NCI-H774 (cell line): ENCODE measurements around the gene LIME1.

Experiments used
- DNase-seq: peaks from one replicate; lab custom pipeline; 2025; lab: John Stamatoyannopoulos, UW

LIME1 gene, protein sequence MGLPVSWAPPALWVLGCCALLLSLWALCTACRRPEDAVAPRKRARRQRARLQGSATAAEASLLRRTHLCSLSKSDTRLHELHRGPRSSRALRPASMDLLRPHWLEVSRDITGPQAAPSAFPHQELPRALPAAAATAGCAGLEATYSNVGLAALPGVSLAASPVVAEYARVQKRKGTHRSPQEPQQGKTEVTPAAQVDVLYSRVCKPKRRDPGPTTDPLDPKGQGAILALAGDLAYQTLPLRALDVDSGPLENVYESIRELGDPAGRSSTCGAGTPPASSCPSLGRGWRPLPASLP

GRCh38 chr20:63735859-63736718, at the start of gene LIME1:
Gene LIME1, plus strand, starts transcription at chr20:63736664. Its CDS starts 886 bp downstream, at chr20:63737550.
- no peak for DNase-seq

- no peak for DNase-seq
These were observed 48.9 kb upstream of the LIME1 start for GRCh38 chr20:63687419-63688178.

GRCh38 chr20:63688228-63689045, 48.0 kb upstream of the LIME1 start:
- no peak for DNase-seq

- DNase-seq, result no peak
These were observed 47.1 kb upstream of the LIME1 start for GRCh38 chr20:63689046-63690002.

DNA sequence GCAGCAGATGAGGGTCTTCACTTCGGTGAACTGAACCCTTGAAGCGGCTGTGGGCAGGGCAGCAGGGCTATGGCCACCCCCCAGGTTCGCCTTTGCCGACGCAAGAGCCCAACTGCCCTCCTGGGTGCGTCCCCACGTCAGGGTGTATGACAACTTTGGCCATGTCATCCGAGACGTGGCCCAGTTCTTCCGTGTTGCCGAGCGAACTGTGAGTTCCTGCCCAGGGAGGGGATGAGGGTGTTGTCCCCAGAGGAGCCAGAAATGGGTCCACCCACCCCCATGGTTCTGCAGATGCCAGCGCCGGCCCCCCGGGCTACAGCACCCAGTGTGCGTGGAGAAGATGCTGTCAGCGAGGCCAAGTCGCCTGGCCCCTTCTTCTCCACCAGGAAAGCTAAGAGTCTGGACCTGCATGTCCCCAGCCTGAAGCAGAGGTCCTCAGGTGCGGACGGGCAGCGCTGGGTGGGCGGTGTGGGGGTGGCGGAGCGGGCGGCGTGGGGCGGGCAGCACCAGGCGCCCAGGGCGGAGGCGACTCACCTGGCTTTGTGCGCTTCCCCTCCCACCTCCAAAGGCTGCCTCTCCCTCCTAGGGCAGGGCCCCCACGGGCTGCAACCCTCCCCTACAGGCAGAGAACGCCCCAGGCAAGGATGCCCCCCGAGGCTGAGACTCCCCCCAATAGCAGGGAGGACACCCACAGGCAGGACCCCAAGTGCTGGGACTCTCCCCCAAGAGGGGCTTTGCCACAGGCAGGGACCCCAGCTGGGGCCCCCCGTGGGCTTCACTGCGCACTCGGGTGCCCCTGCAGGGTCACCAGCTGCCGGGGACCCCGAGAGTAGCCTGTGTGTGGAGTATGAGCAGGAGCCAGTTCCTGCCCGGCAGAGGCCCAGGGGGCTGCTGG, 46.2 kb upstream of the LIME1 start:
- no peak for DNase-seq

DNA sequence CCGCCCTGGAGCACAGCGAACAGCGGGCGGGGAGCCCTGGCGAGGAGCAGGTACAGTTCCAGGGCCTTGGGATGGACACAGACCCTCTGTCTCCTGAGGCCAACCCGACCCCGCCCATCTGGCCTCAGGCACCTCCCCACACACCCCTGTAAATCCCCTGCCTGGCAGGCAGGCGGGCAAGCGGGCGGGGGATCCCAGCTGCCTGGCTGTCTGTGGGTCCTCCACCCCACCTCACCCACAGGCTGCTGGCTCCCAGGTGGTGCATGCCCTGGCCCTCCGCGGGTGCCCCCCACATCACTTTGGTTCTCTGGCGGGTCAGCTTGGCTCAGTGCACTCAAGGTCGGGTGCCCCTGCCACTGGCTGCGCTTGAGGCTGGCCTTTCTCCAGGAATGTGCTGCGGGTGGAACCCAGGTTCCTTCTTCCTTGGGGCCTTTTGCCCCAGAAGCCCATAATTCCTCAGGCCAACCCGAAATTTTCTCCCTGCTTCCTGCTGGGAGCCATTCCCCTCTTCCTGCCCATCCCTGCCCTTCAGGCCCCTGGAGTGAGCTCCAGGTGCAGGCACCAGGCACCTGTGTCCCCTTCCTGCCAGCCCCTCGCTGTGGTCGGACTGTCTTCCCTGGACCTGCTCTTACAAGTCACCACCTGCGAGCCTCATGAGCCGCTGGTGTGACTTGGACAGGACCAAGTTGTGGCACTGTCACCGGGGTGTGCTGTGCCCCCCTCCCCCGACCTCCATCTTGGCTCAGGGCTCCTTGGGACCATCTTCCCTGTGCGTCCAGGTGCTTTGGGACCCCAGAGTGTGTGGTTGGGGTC, 45.4 kb upstream of the LIME1 start:
- no peak for DNase-seq

DNA sequence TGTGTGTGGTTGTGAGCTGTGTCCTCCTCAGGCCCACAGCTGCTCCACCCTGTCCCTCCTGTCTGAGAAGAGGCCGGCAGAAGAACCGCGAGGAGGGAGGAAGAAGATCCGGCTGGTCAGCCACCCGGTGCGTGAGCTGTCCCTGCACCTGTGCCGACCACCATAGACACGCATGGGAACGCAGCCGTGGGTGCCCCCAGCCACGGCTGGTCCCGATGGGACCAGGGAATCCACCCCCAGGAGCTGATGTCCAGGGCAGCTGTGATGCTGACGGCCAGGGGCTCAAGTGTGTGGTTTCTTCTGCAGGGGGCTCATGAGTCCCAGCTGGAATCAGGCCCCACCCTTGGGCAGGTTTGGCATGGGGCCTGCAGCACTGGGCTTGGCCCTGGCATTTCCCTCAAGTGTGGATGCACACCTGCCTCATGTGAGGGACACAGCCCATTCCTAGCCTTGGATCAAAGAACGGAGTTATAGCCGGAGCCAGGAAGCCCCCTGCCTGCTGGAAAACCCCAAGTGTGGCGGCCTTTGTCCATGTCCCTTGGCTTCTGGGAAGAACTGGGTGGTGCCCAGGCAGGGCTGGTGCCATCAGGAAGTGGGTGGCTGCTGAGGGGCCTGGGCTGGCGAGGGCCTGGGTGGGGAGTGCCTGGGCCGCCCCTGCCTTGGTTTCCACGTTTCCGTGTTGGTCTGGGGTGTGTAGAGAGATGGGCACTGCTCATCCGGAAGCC, 44.6 kb upstream of the LIME1 start:
- no peak for DNase-seq

- DNase-seq, result no peak
These were observed 43.9 kb upstream of the LIME1 start for GRCh38 chr20:63692436-63693082.

DNA sequence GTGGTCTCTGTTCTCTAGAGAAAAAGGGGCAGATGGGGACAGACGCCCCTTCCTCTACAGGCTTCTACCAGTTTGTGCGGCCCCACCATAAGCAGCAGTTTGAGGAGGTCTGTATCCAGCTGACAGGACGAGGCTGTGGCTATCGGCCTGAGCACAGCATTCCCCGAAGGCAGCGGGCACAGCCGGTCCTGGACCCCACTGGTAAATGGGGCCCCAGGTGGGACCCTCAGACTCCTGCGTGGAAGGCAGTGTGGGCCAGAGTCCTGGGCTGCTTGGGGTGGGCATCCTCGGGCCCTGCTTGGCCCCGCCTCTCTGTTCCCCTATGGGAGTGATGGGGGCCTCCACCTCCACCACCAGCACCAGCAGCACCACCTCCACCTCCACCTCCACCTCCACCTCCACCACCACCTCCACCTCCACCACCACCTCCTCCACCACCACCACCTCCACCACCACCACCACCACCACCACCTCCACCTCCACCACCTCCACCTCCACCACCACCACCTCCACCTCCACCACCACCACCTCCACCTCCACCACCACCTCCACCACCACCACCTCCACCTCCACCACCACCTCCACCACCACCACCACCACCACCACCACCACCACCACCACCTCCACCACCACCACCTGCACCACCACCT, 43.3 kb upstream of the LIME1 start:
- no peak for DNase-seq

GRCh38 chr20:63693733-63694583, 42.5 kb upstream of the LIME1 start:
- no peak for DNase-seq

DNA sequence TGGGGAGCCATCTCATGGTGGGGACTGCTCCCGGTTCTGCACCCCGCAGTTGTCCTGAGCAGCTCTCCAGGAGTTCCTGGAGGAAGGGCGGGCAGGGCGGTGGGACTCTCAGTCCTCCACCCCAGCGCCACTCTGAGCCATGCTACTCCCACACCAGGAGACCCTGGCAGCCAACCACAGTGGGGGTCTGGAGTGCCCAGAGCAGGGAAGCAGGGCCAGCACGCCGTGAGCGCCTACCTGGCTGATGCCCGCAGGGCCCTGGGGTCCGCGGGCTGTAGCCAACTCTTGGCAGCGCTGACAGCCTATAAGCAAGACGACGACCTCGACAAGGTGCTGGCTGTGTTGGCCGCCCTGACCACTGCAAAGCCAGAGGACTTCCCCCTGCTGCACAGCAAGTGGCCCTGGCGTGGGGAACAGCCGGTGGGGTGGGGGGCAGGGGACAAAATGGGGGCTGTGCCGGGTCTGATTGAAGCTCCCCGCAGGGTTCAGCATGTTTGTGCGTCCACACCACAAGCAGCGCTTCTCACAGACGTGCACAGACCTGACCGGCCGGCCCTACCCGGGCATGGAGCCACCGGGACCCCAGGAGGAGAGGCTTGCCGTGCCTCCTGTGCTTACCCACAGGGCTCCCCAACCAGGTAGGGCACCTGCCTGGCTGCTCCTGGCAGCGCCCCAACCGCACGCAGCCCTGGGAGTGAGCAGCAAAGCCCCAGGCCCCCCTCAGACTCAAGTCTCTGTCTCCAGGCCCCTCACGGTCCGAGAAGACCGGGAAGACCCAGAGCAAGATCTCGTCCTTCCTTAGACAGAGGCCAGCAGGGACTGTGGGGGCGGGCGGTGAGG, 41.7 kb upstream of the LIME1 start:
- no peak for DNase-seq

DNA sequence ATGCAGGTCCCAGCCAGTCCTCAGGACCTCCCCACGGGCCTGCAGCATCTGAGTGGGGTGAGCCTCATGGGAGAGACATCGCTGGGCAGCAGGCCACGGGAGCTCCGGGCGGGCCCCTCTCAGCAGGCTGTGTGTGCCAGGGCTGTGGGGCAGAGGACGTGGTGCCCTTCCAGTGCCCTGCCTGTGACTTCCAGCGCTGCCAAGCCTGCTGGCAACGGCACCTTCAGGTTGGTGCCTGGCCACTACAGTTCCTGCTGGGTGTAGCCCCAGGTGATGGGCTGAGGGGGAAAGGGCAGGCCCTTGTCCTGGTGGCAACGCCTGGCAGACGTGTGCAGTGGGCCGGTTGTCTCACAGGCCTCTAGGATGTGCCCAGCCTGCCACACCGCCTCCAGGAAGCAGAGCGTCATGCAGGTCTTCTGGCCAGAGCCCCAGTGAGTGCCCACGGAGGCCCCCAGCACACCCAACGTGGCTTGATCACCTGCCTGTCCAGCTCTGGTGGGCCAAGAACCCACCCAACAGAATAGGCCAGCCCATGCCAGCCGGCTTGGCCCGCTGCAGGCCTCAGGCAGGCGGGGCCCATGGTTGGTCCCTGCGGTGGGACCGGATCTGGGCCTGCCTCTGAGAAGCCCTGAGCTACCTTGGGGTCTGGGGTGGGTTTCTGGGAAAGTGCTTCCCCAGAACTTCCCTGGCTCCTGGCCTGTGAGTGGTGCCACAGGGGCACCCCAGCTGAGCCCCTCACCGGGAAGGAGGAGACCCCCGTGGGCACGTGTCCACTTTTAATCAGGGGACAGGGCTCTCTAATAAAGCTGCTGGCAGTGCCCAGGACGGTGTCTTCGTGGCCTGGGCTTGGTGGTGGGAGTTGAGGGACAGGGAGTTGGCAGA, 40.8 kb upstream of the LIME1 start:
- no peak for DNase-seq

DNA sequence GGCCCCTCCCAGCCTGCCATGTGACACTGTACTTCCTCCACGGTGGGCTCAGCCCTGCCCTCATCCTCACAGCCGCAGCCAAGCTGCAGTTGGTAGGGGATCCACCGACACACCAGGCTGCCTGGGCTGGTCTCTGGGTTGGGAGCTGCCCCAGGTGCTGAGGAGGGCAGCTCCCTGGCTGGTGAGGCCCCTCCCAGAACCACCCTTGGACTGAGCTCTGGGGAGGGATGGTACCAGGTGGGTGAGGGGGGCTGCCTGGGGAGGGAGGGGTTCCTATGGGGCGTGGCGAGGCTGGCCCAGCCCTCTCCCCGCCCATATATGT, 40.2 kb upstream of the LIME1 start:
- DNase-seq, result no peak
